OCI-LY7 (cell line): ENCODE results near the gene OTUD3. TPM values are rescaled to one million over a fixed set of nuclear protein-coding genes. Genes with fewer than 3 reads are reported as not detected.

Experiments
- BruUV-seq: library from RNA; stranded (reverse); fragments of 400-500 nt; replicated peaks from 2 replicates; lab custom pipeline; 2021; lab: Mats Ljungman, UMichigan
- CTCF ChIA-PET: fragments of 300-600 bp; sonication (Branson Sonifier 250); formaldehyde crosslinking; loops from one replicate; lab custom pipeline; 2022; ENCODE audit warnings: antibody characterized with exemption; ENCODE audit not compliant: unreplicated experiment; lab: Charles Lee
- POLR2A ChIA-PET: fragments of 300-600 bp; sonication (Branson Sonifier 250); formaldehyde crosslinking; loops from one replicate; lab custom pipeline; 2022; ENCODE audit warnings: antibody characterized with exemption; lab: Charles Lee
- DNase-seq: peaks from one replicate; pipeline ENCODE4 v3.0.0-alpha.2; 2015; ENCODE audit warnings: low spot score
- H2AFZ ChIP-seq: fragments of 200-600 bp; sonication (generic), shearing (Covaris generic); 2 replicates; pipeline ENCODE4 v1.6.1; 2014; ENCODE audit warnings: mild to moderate bottlenecking, antibody characterized with exemption, low read length, moderate library complexity
- H3K27ac ChIP-seq: fragments of 200-600 bp; sonication (generic); 2 replicates; pipeline ENCODE4 v1.5.1; 2014; ENCODE audit warnings: mixed run types, low read depth, mild to moderate bottlenecking, moderate library complexity, low read length, inconsistent platforms; ENCODE audit not compliant: poor library complexity, severe bottlenecking
- H3K36me3 ChIP-seq: fragments of 200-600 bp; sonication (generic); 2 replicates; pipeline ENCODE4 v1.6.1; 2014; ENCODE audit warnings: mild to moderate bottlenecking, antibody characterized with exemption, low read length, moderate library complexity, mixed read lengths; ENCODE audit not compliant: insufficient read depth
- H3K4me1 ChIP-seq: fragments of 200-600 bp; sonication (generic); 2 replicates; pipeline ENCODE4 v1.5.1; 2014; ENCODE audit warnings: mild to moderate bottlenecking, low read length; ENCODE audit not compliant: insufficient read depth, poor library complexity, severe bottlenecking
- H3K4me2 ChIP-seq: fragments of 200-600 bp; sonication (generic); 2 replicates; pipeline ENCODE4 v1.6.1; 2014; ENCODE audit warnings: mild to moderate bottlenecking, low read length
- H3K4me3 ChIP-seq: fragments of 200-600 bp; sonication (generic); 2 replicates; pipeline ENCODE4 v1.5.1; 2014; ENCODE audit warnings: mild to moderate bottlenecking, low read depth, low read length; ENCODE audit not compliant: poor library complexity, severe bottlenecking
- H3K79me2 ChIP-seq: fragments of 200-600 bp; sonication (generic); 2 replicates; pipeline ENCODE4 v1.6.1; 2016; ENCODE audit warnings: low read depth, mild to moderate bottlenecking, low read length, moderate library complexity, mixed read lengths; ENCODE audit not compliant: insufficient read depth
- H3K9me2 ChIP-seq: fragments of 200-600 bp; sonication (generic); 2 replicates; pipeline ENCODE4 v1.6.1; 2016; ENCODE audit warnings: mild to moderate bottlenecking, low read length, mixed read lengths; ENCODE audit not compliant: insufficient read depth
- H3K9me3 ChIP-seq: fragments of 200-600 bp; sonication (generic); 2 replicates; pipeline ENCODE4 v1.6.1; 2014; ENCODE audit warnings: mild to moderate bottlenecking, mixed run types, low read length, mixed read lengths
- H4K20me1 ChIP-seq: fragments of 200-600 bp; sonication (generic); 2 replicates; pipeline ENCODE4 v1.6.1; 2014; ENCODE audit warnings: mild to moderate bottlenecking, antibody characterized with exemption, low read length, moderate library complexity, mixed read lengths; ENCODE audit not compliant: insufficient read depth
- CTCF ChIP-seq: fragments of 200-600 bp; sonication (generic); conservative IDR thresholded peaks from 2 replicates; pipeline ENCODE4 v1.5.1; 2014; ENCODE audit warnings: mild to moderate bottlenecking, antibody characterized with exemption, low read length, moderate library complexity, mixed read lengths
- EZH2phosphoT487 ChIP-seq: fragments of 200-600 bp; sonication (generic); IDR thresholded peaks from 2 replicates; pipeline ENCODE4 v1.6.1; 2018; ENCODE audit warnings: low read depth, borderline replicate concordance, mild to moderate bottlenecking, mixed run types, antibody characterized with exemption, low read length, moderate library complexity, mixed read lengths
- intact Hi-C: fragments of 100-400 bp; cut with micrococcal nuclease; formaldehyde crosslinking; loops from one replicate; pipeline ENCODE4 v1.10.0; 2022; ENCODE audit not compliant: unreplicated experiment
- total RNA-seq, 2 experiments: library from RNA; depleted of rRNA in 1 of 2; stranded (reverse); fragments of >200 nt in 1 of 2; shearing (Covaris generic) in 1 of 2; gene quantifications; 2 replicates each; pipeline ENCODE4 v1.2.3, GENCODE V29; 2014 to 2022

Gene OTUD3
- total RNA-seq, 2 experiments from 2014 or later: 7.3 to 14.7 TPM

- no peak for DNase-seq
- TF ChIP-seq CTCF: no peak
- TF ChIP-seq EZH2phosphoT487: no peak
- Histone ChIP-seq H3K79me2 (no peaks in the 10 kb centered on the region), H2AFZ (no peak overlapping the region), H3K27ac (no peak overlapping the region), H3K4me2 (no peak overlapping the region), H3K9me2 (no peaks in the 10 kb centered on the region), H3K36me3 (no peaks in the 10 kb centered on the region), H3K4me3 (no peak overlapping the region), H3K4me1 (no peaks in the 10 kb centered on the region), H4K20me1 (no peaks in the 10 kb centered on the region), H3K9me3 (no peaks in the 10 kb centered on the region)
- CTCF ChIA-PET: no interaction called here
- POLR2A ChIA-PET: no interaction called here
- BruUV-seq: no TSS peak
- intact Hi-C loops: no loop called here
These were observed 59.9 kb downstream of the OTUD3 start for GRCh38 chr1:19942088-19942487.

GRCh38 chr1:19942657-19943056 lies 60.5 kb downstream of the OTUD3 start:
- no peaks in the 10 kb centered on the region for H3K4me1 ChIP-seq
- TF ChIP-seq EZH2phosphoT487 (no peak), CTCF (no peak)
- no peak overlapping the region for H3K27ac ChIP-seq

GRCh38 chr1:19945914-19946313 lies 63.7 kb downstream of the OTUD3 start:
- Histone ChIP-seq H3K4me2 (no peak overlapping the region), H2AFZ (no peak overlapping the region), H4K20me1 (no peaks in the 10 kb centered on the region), H3K4me3 (no peak overlapping the region), H3K27ac (no peak overlapping the region), H3K4me1 (no peaks in the 10 kb centered on the region), H3K9me3 (no peaks in the 10 kb centered on the region), H3K79me2 (no peaks in the 10 kb centered on the region), H3K9me2 (no peaks in the 10 kb centered on the region), H3K36me3 (no peaks in the 10 kb centered on the region)
- CTCF ChIA-PET: no interaction called here
- intact Hi-C loops: no loop called here
- TF ChIP-seq EZH2phosphoT487: no peak
- no TSS peak for BruUV-seq
- POLR2A ChIA-PET: no interaction called here
- DNase-seq: no peak

More at GRCh38 chr1:19942657-19943056, 60.5 kb downstream of the OTUD3 start:
- H3K9me3 ChIP-seq: no peaks in the 10 kb centered on the region
- intact Hi-C loops: no loop called here
- ChIA-PET POLR2A (no interaction called here), CTCF (no interaction called here)
- BruUV-seq: no TSS peak
- H3K4me2 ChIP-seq: no peak overlapping the region
- no peak overlapping the region for H2AFZ ChIP-seq
- no peak overlapping the region for H3K4me3 ChIP-seq
- H3K79me2 ChIP-seq: no peaks in the 10 kb centered on the region
- H4K20me1 ChIP-seq: no peaks in the 10 kb centered on the region
- H3K9me2 ChIP-seq: no peaks in the 10 kb centered on the region
- no peaks in the 10 kb centered on the region for H3K36me3 ChIP-seq
- DNase-seq: no peak
